Endodermal cell (in vitro differentiated cells): ENCODE data around the gene PLXNC1. TPM values are rescaled to one million over a fixed set of nuclear protein-coding genes. Genes with fewer than 3 reads are reported as not detected.

Source experiments
- DNase-seq: peaks from one replicate; pipeline ENCODE4 v3.0.0-alpha.2; 2017
- H3K27ac ChIP-seq: 2 replicates; pipeline ENCODE4 v1.5.1; 2013; ENCODE audit warnings: mild to moderate bottlenecking, low read depth, low read length, moderate library complexity
- H3K27me3 ChIP-seq: 2 replicates; pipeline ENCODE4 v1.6.1; 2013; ENCODE audit warnings: mild to moderate bottlenecking, low read length, moderate library complexity; ENCODE audit not compliant: insufficient read depth, control insufficient read depth, poor library complexity, severe bottlenecking
- H3K36me3 ChIP-seq: 2 replicates; pipeline ENCODE4 v1.7.0; 2013; ENCODE audit warnings: mild to moderate bottlenecking, low read length, moderate library complexity; ENCODE audit not compliant: control insufficient read depth, insufficient read depth
- H3K4me1 ChIP-seq: one replicate; pipeline ENCODE4 v1.7.0; 2013; ENCODE audit warnings: low read length; ENCODE audit not compliant: control insufficient read depth, insufficient read depth
- H3K4me3 ChIP-seq: 2 replicates; pipeline ENCODE4 v1.5.1; 2013; ENCODE audit warnings: mild to moderate bottlenecking, low read length, moderate library complexity
- H3K9ac ChIP-seq: 2 replicates; pipeline ENCODE4 v1.6.1; 2013; ENCODE audit warnings: mild to moderate bottlenecking, low read length, moderate library complexity; ENCODE audit not compliant: poor library complexity, severe bottlenecking; ENCODE audit errors: extremely low read depth
- H3K9me3 ChIP-seq: 2 replicates; pipeline ENCODE4 v1.6.1; 2013; ENCODE audit warnings: mild to moderate bottlenecking, low read length, moderate library complexity; ENCODE audit not compliant: control insufficient read depth
- H3K27ac Mint-ChIP-seq: 2 replicates; pipeline ENCODE4 v1.8.0; 2020; ENCODE audit warnings: mixed read lengths
- H3K27me3 Mint-ChIP-seq: 2 replicates; pipeline ENCODE4 v1.8.0; 2021; ENCODE audit warnings: mild to moderate bottlenecking, mixed read lengths; ENCODE audit not compliant: insufficient read depth
- H3K36me3 Mint-ChIP-seq: 2 replicates; pipeline ENCODE4 v1.8.0; 2020; ENCODE audit warnings: low read depth, mixed read lengths
- H3K4me1 Mint-ChIP-seq: 2 replicates; pipeline ENCODE4 v1.8.0; 2020; ENCODE audit warnings: mixed read lengths
- H3K4me3 Mint-ChIP-seq: 2 replicates; pipeline ENCODE4 v1.8.0; 2020; ENCODE audit warnings: mild to moderate bottlenecking, moderate library complexity, mixed read lengths
- H3K9me3 Mint-ChIP-seq: 2 replicates; pipeline ENCODE4 v1.8.0; 2020; ENCODE audit warnings: mild to moderate bottlenecking, mixed read lengths
- CTCF ChIP-seq: fragments of 200-600 bp; sonication (generic); conservative IDR thresholded peaks from 2 replicates; pipeline ENCODE4 v1.5.0; 2021; ENCODE audit warnings: antibody characterized with exemption, mild to moderate bottlenecking
- WGBS, 2 experiments: methylation state at CpG; one replicate each; pipeline versions ENCODE4 v1.1.5 to v1.1.7; 2013; ENCODE audit warnings: missing lambda C conversion rate in 2 of 2, mixed read lengths in 1 of 2; ENCODE audit not compliant: insufficient coverage in 1 of 2, insufficient read length in 1 of 2; 5-methylcytosine and 5-hydroxymethylcytosine counted together
- total RNA-seq, 2 donors: library from RNA; stranded (reverse); fragmentation: NEBNext Ultra II Directional in 1 of 2; extraction: Animal tissue kit (Norgen Biotek cat#: 25700) in 1 of 2; gene quantifications; 2 replicates in 1 of 2; 3 replicates in 1 of 2; pipeline ENCODE4 v1.2.1, GENCODE V29; 2021

The PLXNC1 gene
- total RNA-seq, 2 donors from 2014 or later = 1.6 to 1.9 TPM

DNA sequence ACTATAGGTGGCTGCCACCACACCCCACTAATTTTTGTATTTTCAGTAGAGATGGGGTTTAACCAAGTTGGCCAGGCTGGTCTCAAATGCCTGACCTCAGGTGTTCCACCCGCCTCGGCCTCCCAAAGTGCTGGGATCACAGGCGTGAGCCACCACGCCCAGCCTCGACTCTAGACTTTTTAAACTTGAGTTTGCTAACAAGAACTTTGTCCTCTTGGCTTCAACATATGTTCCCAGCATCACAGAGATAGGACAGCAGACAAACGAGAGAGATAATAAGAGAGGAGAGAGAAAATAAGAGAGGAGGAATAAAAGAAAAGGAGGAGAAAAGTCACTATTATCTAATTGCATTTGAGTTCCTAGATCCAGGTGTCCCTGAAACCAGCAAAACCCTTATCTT is 192.2 kb downstream of the PLXNC1 start:
- Histone ChIP-seq H3K4me1 (peaks cover 2% of the 10 kb centered on the region), H3K4me3 (no peak overlapping the region), H3K9ac (no peak overlapping the region), H3K27ac (no peak overlapping the region), H3K36me3 (peaks cover 2% of the 10 kb centered on the region), H3K27me3 (no peaks in the 10 kb centered on the region), H3K9me3 (no peaks in the 10 kb centered on the region)
- Mint-ChIP-seq H3K4me1 (peaks cover 7% of the 10 kb centered on the region), H3K4me3 (no peak overlapping the region), H3K27me3 (no peaks in the 10 kb centered on the region), H3K36me3 (peaks cover 15% of the 10 kb centered on the region), H3K9me3 (peaks cover 1% of the 10 kb centered on the region), H3K27ac (no peak overlapping the region)
- TF ChIP-seq CTCF = no peak
- 96 to 98% methylated on average over 6 of the region's 6 CpGs for WGBS, 2 experiments
- no peak for DNase-seq

- Histone ChIP-seq H3K27me3 (no peaks in the 10 kb centered on the region), H3K27ac (no peak overlapping the region), H3K4me3 (no peak overlapping the region), H3K9me3 (peaks cover 53% of the 10 kb centered on the region), H3K4me1 (no peaks in the 10 kb centered on the region), H3K9ac (no peak overlapping the region), H3K36me3 (peaks cover 21% of the 10 kb centered on the region)
- Mint-ChIP-seq H3K27me3 (no peaks in the 10 kb centered on the region), H3K36me3 (peaks cover 92% of the 10 kb centered on the region), H3K4me3 (no peak overlapping the region), H3K4me1 (no peaks in the 10 kb centered on the region), H3K9me3 (peaks cover 85% of the 10 kb centered on the region), H3K27ac (no peak overlapping the region)
- WGBS, 2 experiments = 100% methylated on average over 1 of the region's 1 CpG; no CpG with 5 or more reads in 1 of the 2 experiments
- TF ChIP-seq CTCF = no peak
- no peak for DNase-seq
These were observed 204.8 kb downstream of the PLXNC1 start for GRCh38 chr12:94353130-94353529.
